Stimulated activated CD4-positive, alpha-beta T cell treated with anti-CD3 and anti-CD28 coated beads, Interleukin-1b, Interleukin-23, amount 100 ng/mL, for 4 hours (primary cell): ENCODE results near the gene ME2.
"Not testable (repeated sequence)": the region's sequence is repeated elsewhere in the genome, so short reads cannot be mapped to it uniquely, and the experiment has no call there.

Experiments
- DNase-seq, 2 donors: peaks; one replicate each; pipeline ENCODE4 v3.0.0-alpha.2; 2020; ENCODE audit warnings: low read depth in 2 of 2

Gene ME2

DNA sequence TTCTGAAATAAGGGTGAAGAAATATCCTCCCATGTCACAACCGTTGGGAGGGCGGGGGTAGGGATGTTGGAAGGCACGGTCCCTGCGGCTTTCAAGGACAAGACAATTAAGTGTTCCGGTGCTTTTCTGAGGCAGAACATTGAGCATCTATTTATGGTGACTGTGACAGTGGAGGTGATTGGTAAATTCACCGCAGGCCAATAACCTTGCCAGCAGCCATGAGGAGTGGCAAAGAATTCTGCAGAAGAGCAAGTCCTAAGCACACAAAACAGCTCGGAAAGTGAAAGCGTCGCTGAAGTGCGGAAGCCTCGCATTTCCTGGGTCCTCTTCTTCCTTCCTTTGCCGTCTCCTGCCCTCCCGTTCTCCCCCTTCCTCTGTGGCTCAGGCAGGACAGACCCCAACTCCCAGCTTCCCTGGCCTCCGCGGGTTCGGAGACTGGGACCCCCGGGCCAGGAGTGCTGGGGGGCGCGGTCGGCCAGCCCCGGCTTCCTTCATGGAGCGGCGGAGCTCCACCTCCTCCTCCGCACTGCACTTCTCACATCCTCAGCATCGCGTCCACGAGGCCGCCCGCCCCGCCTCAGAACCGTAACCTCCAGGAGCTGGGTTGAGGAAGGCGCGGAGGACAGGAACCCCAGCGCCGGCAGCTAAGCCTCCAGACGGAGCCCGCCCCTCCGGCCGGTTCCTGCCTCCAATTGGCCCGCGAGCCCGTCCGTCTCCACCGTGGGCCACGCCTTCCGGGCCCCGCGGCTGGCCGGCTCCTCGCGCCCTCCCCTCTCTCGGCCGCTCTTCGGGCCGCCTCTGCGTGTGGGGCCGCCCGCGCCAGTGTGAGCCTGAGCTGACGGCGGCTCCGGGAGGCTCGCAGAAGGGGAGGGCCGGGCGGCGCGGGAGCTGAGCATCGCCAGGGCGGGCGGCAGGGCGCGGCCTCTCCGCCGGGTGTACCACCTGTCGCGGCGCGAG is at the start of gene ME2:
Gene ME2 (plus strand): TSS at position 774 of the 957 bp plus-strand sequence. CDS start 16,703 bp downstream, outside the sequence.
- peak; percentile 89 to 91 for DNase-seq

DNA sequence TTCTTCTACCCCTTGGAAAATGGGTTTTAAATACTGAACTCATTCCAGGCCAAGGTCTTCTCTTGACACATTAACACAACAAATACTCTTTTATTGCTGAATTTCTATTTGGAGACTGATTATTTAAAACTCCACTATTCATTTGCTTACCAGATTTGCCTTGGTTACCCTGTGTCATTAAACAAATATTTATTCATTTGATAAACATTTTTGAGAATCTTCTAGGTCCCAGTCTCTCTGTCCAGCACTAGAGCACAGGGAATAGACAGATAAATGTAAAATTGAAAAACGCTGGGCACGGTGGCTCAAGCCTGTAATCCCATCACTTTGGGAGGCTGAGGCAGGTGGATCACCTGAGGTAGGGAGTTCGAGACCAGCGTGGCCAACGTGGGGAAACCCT is 49.3 kb upstream of the ME2 start:
- DNase-seq, result no peak

DNA sequence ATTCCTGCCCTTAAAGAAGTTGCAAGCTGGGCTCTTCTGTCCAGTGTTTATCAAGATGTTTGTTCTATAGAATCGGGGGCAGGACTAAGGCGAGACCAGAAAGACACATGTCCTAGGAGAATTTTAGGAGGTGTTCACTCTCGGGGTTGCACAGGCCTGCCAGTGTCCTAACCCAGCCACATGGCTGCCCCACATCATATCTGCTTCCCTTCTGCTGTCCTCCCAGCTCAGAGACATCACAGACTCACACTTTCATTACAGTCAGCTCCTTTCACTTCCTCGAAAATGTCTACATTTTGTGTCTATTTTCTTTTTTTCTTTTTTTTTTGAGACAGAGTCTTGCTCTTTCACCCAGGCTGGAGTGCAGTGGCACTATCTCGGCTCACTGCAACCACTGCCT is 48.4 kb upstream of the ME2 start:
- DNase-seq, result no peak

DNA sequence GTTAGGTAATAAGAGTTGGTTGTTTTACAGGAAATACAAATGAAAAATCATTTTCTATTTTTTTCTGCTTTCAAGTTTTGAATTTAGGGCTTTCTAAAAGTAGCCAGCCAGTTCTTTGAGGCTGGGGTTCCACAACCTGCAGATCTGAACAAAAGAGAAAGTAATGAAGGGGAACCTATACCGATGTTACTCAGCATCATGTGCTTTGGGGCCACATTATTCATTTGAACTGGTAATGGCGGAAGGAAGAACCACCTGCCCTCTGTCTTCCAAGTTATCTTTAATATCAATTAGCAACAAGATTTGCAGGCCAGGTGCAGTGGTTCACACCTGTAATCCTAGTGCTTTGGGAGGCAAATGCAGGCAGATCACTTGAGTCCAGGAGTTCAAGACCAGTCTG is 46.2 kb upstream of the ME2 start:
- no peak for DNase-seq

DNA sequence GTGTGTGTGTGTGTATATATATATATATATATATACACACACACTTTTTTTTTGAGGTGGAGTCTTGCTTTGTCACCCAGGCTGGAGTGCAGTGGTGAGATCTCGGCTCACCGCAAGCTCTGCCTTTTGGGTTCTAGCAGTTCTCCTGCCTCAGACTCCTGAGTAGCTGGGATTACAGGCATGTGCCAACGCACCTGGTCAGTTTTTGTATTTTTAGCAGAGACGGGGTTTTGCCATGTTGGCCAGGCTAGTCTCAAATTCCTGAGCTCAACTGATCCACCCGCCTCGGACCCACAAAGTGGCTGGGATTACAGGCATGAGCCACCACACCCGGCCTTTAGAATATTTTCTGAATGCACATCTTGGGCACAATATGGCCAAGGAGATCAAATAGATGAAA is 45.4 kb upstream of the ME2 start:
- not testable (repeated sequence) for DNase-seq

DNA sequence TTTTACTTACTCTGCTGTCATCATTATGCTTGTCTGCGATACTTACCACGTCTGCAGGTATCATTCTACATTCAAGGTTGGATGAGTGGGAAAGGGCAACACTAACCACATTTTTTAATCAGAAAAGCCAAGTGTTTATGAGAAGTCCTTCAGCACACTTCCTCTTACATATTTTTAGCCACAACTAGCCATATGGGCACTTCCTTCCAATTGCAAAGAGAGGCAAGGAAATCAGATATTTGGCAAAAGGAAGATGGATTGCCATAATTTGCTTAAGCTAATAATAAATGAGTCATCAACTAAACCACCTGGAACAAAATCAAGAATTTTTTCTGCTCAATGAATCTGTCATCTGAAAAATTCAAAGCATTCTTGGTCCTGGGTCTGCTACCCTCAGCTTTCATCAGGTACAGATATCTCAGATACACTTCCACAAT is 42.4 kb upstream of the ME2 start:
- no peak for DNase-seq

DNA sequence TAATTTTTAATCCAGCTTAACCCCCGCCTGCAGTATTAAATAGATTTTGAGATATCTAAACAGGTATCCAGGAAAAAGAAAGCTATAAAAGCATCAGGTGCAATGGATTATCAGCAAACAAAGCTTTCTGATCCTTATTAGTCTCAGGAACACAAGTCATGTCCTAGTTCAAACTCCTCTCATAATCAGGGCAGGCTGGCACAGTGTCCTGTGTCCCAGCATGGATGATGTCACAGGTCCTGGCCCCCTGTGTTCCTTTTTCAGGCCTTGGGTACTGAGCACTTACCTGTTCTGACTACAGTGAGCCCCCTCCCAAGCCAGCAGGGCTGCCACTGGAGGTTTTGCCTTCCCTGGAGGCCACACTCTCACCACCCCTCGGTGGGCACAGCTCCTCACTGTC is 39.6 kb upstream of the ME2 start:
- DNase-seq, result no peak

DNA sequence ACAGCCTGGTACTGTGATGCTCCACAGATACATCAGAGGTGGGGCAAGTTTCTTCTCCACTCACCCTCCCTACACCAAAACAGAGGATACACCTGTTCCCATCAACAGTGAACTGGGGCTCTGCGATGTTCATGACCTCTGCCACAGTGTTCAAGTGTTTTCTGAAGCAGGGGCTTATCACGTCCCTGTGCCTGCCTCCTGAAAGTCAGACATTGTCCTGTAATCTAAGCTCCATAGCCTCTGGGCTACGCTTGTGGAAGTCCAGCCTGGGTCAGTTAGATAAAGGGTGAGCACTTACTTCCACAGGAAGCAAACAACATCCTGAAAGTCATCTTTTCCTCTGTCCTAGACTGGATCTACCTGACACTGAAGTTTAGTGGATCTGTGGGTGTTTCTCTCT is 38.9 kb upstream of the ME2 start:
- no peak for DNase-seq

DNA sequence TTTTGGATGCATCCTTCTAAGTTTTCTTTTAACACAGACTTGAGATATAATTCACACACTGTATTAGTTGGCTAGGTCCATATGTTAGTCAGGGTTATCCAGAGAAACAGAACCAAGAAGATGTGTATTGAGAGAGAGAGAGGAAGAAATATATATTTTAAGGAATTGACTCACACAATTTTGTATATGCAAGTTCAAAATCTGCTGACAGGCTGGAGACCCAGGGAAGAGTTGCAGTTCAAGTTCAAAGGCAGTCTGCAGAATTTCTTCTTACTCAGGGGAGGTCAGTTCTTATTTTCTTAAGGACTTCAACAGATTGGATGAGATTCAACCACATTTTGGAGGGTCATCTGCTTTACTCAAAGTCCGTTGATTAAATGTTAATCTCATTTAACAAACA is 36.1 kb upstream of the ME2 start:
- no peak for DNase-seq

DNA sequence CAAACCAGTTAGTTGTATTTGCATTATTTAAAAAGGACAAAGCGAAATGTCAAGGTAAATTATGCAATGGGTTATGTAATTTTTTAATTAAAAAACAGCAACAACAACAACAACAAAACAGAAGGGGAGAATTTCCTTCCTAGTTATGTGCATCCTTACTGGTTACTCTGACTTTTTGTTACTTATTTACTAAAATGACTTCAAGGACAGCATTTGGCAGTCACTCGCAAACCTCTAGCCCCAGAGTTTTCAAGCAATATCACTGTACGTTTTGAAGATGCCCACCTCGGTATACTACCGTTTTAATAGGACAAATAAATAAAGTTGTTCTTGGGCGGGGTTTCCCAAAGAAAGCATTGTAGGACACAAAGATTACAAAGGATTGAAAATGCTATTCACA is 34.4 kb upstream of the ME2 start:
- no peak for DNase-seq

DNA sequence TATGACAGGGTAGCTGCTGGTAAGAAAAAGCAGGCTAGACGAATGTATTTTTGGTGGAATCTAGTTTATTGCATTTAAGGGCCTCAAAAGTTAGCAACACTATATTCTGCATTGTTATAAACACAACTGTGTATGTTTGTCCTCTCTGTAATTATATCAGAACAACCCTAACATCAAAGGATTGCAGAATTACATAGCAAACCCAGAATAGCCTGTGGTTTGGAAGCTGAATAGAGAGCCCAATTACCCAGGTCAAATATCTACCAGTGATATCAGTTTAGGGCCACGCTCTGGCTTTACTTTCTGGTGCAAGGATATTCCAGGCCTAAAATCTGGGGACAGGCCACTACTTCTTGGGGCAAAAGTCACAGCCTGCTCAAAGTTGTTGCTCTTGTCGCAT is 34.0 kb upstream of the ME2 start:
- no peak for DNase-seq

DNA sequence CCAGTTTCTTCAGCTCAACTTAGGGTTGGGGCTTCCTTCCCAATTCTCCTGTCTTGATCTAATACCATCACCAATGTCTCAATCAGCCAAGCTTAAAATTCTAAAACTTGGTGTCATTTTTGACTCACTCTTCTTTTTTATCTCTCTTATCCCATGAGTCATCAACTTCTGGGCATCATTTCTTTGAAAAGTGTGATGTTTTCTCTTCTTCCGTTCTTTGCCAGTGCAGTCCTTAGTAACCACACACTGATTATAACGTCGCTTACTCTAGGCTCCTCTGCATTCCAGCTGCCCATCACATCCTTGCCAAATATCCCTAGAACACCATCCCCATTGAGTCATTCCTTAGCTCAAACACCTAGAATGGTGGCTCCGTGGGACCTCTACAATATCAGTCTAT is 31.7 kb upstream of the ME2 start:
- no peak for DNase-seq

DNA sequence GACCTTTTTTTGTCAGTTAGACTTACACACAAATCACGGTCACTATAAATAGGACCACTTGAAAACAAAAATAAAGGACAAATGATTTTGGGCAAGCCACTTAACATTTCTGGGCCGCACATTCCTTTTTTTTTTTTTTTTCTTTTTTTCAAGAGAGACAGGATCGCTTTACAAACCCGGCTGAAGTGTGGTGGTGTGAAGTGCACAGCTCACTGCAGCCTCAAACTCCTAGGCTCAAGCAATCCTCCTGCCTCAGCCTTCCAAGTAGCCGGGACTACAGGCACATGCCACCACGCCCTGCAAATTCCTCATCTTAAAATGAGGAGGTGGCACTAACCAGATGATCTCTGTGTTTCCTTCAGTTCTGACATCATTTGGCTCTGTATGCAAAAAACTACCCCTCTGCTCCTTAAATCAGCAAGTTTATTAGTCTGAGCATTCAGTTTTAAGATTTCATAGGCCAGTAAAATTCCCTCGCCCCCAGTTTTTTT is 30.8 kb upstream of the ME2 start:
- DNase-seq, result no peak

DNA sequence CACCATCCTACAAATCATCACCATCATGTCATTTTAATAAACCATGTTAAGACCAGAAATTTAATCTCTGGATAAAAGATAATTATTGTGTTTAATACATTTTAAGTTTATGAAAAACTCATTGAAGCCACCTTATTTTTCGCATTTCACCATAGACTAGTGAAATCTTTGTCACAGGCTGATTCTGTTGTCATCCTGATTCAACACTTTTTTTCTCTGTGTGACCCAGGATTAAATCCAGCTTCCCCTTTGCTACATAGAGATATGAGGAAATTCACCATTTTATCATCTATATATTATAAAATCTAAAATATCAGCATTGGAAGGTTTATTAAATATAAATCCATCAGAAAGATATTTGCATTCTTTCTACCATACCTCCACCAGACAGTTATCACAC is 29.9 kb upstream of the ME2 start:
- DNase-seq, result no peak

DNA sequence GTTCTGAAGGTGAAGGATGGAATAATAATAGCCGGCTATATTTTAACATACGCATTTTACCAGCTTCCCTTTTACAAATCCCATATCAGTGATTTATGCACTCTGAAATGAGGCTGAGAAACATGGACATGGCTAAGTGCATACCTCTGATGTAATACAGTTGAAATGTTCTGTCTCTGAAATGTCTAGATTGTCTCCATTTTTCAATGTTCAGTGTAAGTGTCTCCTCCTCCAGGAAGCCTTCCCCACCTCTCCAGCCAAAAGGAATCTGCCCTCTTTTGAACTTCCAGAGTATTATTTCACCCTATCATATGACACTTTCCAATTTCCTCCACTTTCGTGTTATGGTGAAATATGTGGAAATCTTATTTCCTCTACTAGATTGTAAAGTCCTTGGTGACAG is 29.5 kb upstream of the ME2 start:
- DNase-seq, result no peak

DNA sequence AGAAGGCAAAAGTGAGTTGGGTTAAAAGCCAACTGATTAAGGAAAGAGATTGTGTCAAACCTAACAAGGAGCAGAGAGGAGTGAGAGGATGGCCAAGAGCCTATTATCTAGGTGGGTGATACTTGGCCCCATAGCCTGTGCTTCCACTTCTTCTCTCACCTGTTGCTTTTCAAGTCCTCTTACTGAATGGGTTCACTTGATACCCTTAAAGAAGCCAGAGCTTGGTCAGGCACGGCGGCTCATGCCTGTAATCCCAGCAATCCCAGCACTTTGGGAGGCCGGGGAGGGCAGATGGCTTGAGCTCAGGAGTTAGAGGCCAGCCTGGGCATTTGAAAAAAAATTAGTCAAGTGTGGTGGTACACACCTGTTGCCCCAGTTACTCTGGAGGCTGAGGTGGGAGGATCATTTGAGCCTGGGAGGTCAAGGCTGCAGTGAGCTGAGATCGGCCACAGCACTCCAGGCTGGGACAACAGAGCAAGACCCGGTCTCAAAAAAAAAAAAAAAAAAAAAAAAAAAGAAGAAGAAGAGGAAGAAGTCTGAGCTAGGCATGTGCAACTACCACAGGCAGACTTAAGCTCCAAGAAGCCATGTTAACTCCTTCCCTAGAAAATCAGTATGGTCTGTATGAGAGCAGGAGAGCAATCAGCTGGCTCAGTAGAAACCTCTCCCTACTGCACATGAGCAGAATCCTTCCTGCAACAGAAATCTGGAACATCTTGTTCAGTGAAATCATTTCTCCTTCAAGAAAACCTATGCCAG is 28.4 kb upstream of the ME2 start:
- no peak for DNase-seq

DNA sequence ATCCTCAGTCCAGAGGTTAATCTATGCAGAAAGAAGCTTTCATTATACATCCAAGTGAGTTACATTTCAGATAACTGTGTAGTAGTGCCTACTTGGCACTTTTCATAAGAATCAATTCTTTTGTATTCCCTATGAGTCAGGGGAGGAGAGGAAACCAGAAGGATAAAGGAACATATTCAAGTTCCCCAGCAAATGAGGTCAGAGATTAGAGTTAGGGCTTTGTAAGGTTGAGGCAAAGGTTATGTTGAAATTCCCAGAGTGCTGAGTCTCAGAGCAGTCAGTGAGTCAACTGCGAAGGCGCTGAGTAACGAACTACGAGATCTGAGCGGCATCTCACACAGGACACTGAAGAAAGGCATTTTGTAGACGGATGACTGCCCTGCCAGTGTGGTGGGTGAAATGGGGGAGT is 25.1 kb upstream of the ME2 start:
- DNase-seq, result no peak

DNA sequence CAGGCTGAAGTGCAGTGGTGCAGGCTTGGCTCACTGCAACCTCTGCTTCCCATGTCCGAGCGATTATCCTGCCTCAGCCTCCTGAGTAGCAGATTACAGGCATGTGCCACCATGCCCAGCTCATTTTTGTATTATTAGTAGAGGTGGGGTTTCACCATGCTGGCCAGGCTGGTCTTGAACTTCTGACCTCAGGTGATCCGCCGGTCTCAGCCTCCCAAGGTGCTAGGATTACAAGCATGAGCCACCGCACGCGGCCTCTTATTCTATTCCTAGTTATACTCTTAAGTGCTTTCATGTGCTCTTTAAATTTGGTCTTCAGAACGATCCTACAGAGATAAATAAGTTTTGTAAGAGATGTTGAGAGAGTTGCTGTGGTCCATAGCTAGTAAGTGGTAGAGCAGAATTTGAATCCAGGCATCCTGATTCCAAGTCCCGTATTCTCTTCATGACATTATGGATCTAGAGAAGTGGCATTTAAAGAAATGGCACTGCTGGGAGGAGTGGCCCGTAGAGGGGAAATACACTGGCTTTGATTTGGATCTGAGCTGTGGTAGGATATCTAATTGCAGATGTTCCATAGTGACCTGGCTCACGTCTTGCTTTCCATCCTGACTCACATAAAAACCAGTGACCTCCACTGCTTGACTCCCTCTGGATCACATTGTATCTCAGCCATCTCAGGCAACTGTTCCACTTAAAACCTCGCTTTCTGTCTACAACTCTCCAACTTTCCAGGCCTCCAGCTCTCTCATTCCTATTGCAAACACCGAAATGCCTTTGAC is 22.8 kb upstream of the ME2 start:
- no peak for DNase-seq

DNA sequence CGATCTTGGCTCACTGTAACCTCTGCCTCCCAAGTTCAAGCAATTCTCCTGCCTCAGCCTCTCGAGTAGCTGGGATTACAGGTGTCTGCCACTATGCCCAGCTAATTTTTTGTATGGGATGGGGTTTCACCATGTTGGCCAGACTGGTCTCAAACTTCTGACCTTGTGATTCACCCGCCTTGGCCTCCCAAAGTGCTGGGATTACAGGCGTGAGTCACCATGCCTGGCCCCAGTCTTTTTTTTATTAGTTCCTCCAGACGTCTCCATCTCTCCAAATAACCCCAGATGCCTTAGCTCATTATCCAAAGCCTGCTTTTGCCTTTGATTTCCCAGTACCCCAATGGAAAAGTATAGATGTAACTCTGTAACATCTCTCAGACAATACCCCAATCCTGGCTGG is 21.8 kb upstream of the ME2 start:
- not testable (repeated sequence) for DNase-seq

DNA sequence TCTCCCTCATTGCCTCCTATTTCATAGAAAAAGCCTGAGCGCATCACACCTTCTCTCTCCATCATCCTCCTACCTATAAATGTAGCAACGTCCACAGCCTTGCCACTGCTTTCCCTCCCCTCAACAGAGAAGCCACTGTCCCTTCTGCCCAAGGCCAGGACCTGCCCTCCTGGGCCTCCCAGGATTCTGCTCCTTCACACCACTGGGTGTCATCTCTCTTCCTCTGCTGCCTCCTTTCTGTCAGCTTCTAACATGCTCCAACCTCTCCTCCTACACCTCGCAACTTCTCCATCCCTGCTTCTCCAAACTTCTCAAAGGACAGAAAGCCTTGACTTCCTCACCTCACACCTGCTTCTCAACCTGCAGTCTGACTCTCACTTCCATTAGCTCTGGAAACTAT is 21.2 kb upstream of the ME2 start:
- DNase-seq, result no peak

DNA sequence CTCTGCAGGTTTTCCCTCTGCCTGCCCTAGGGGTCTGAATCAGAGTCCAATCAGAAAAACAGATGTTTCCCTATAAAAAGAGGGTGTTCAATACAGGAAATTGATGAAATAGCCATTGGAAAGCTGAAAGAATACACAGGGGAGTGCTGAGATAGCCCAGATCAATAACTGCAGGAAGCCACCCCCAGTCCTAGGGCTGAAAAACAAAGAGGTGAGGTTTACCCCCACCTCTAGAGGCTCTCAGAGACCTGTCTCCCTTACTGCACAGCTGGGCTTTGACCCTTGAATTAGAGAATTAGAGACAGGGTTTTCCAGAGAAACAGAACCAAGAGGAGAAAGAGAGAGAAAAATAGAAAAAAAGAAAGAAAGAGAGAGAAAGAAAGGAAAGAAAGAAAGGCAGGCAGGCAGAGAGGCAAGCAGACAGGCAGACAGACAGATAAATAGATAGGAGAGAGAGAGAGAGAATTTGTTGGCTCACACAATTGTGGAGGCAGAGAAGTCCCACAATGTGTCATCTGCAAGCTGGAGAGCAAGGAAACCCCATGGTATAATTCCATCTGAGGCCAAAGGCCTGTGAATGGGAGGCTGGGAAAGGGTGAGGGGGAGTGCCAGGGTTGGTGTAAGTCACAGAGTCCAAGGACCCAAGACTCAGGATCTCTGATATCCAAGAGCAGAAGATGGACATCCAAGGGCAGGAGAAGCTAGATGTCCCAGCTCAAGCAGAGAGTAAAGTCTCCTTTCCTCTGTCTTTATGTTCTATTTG is 18.9 kb upstream of the ME2 start:
- DNase-seq, result no peak
